ENCODE data around the gene GSK3B. TPM values are rescaled to one million over a fixed set of nuclear protein-coding genes. Genes with fewer than 3 reads are reported as not detected.

The GSK3B gene
- total RNA-seq, 1 experiment from 2014 or later, result 56.5 TPM

DNA sequence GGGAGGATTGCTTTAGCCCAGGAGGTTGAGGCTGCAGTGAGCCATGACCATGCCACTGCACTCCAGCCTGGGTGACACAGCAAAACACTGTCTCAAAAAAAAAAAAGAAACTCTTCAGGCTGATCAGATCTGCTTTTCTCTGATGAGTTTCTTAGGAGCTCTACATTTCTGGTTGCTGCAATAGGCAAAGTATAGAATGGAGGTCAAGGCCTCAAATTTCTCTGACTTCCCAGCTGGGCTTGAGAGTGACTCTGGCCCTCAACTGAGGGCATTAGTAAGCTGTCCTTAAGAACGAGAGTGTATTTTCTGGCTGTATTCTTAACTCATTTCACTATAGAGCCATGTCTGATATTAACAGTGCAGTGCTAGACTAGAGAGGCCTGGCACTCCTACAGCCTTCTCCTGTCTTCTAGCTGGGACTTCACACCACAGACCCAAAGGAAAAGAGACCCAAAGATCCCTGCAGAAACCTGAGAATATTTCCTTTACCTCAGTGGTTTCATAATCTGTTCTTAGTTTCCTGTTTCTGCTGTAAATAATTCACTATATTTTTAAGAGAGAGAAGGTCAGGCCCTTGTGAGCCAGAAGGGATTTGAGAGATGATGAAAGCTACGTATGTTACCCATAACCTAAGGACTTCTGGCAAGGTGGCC is 314.4 kb downstream of the GSK3B start:
- no peaks in the 10 kb centered on the region for H3K23me2 ChIP-seq (ENCODE audit: insufficient read length, low read depth, low read length, poor library complexity, severe bottlenecking)
- H4K5ac ChIP-seq (ENCODE audit: insufficient read length, low read depth, low read length), result no peak overlapping the region
- H3K79me2 ChIP-seq (ENCODE audit: insufficient read depth, low read length), result no peaks in the 10 kb centered on the region
- TF ChIP-seq, protein P1, sequence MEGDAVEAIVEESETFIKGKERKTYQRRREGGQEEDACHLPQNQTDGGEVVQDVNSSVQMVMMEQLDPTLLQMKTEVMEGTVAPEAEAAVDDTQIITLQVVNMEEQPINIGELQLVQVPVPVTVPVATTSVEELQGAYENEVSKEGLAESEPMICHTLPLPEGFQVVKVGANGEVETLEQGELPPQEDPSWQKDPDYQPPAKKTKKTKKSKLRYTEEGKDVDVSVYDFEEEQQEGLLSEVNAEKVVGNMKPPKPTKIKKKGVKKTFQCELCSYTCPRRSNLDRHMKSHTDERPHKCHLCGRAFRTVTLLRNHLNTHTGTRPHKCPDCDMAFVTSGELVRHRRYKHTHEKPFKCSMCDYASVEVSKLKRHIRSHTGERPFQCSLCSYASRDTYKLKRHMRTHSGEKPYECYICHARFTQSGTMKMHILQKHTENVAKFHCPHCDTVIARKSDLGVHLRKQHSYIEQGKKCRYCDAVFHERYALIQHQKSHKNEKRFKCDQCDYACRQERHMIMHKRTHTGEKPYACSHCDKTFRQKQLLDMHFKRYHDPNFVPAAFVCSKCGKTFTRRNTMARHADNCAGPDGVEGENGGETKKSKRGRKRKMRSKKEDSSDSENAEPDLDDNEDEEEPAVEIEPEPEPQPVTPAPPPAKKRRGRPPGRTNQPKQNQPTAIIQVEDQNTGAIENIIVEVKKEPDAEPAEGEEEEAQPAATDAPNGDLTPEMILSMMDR (conservative IDR thresholded peaks at IDR 0.05), result no peak
- H2BK20ac ChIP-seq (ENCODE audit: low read depth, low read length, poor library complexity, severe bottlenecking), result no peak overlapping the region
- no peak overlapping the region for H2BK120ac ChIP-seq (ENCODE audit: low read depth, low read length, poor library complexity, severe bottlenecking)
- no peaks in the 10 kb centered on the region for H3K9me3 ChIP-seq (ENCODE audit: control insufficient read depth, low read depth, low read length)
- Mint-ChIP-seq H3K4me1 (peaks cover 3% of the 10 kb centered on the region in 2 experiments), H3K36me3 (ENCODE audit: insufficient read depth in 1 of 3, low read depth in 3 of 3) (peaks cover 0 to 11% (median 0%) of the 10 kb centered on the region in 3 experiments; a peak in 5 of 7 replicates), H3K27me3 (ENCODE audit: low read depth) (no peaks in the 10 kb centered on the region), H3K27ac (no peak overlapping the region), H3K4me3 (no peak overlapping the region), H3K9me3 (peaks cover 8 to 10% of the 10 kb centered on the region in 2 experiments)
- no peak overlapping the region for H3K23ac ChIP-seq (ENCODE audit: insufficient read length, low read depth, low read length)
- no peak overlapping the region for H4K91ac ChIP-seq (ENCODE audit: insufficient read length, low read depth, low read length)
- H3K4me1 ChIP-seq (ENCODE audit: insufficient read depth, low read length), result no peaks in the 10 kb centered on the region
- no peak overlapping the region for H2BK5ac ChIP-seq (ENCODE audit: insufficient read length, low read length)
- no peaks in the 10 kb centered on the region for H3K79me1 ChIP-seq (ENCODE audit: insufficient read depth, low read depth, low read length, poor library complexity, severe bottlenecking)
- H4K8ac ChIP-seq (replicated peaks; ENCODE audit: insufficient read length, low read depth, low read length), result no peak overlapping the region
- no peak overlapping the region for H3K9ac ChIP-seq (ENCODE audit: extremely low read depth, insufficient read length, low read length)
- no peak overlapping the region for H3K14ac ChIP-seq (ENCODE audit: insufficient read depth, low read length)
- H3K18ac ChIP-seq (ENCODE audit: insufficient read length, low read depth, low read length), result no peak overlapping the region
- H2BK12ac ChIP-seq (ENCODE audit: insufficient read length, low read depth, low read length), result no peak overlapping the region
- H3K27me3 ChIP-seq (ENCODE audit: insufficient read depth, low read length), result no peaks in the 10 kb centered on the region
- H2BK15ac ChIP-seq (ENCODE audit: low read depth, low read length), result no peak overlapping the region
- H3K4ac ChIP-seq (ENCODE audit: low read depth, low read length), result no peak overlapping the region
- no peak overlapping the region for H3T11ph ChIP-seq (ENCODE audit: low read length)
- no peak overlapping the region for H3K27ac ChIP-seq (ENCODE audit: insufficient read length, low read depth, low read length)
- no CpG with 5 or more reads among the region's 2 CpGs for WGBS (ENCODE audit: extremely low coverage, insufficient read length, low lambda C conversion rate)
- H3K56ac ChIP-seq (ENCODE audit: insufficient read length, low read depth, low read length), result no peak overlapping the region
- H2AK5ac ChIP-seq (ENCODE audit: insufficient read length, low read length), result no peak overlapping the region
- no peak overlapping the region for H2AFZ ChIP-seq (ENCODE audit: low read length)
- no peaks in the 10 kb centered on the region for H4K20me1 ChIP-seq (ENCODE audit: control insufficient read depth, insufficient read depth, insufficient read length)
- no peak for DNase-seq
- H3K4me2 ChIP-seq (ENCODE audit: insufficient read depth, insufficient read length, low read length), result no peak overlapping the region
